ENCODE results near the gene SERINC4. TPM values are rescaled to one million over a fixed set of nuclear protein-coding genes. Genes with fewer than 3 reads are reported as not detected.

Gene SERINC4
- total and polyA plus RNA-seq, 2 of the 4 experiments (the other 2 are of a cell fraction), result under 0.01 to 0.09 TPM

GRCh38 chr15:43845421-43845820 lies 45.4 kb upstream of the SERINC4 start:
- no peak overlapping the region for H2BK20ac ChIP-seq (ENCODE audit: low read depth, low read length)
- H2BK5ac ChIP-seq (ENCODE audit: low read depth, low read length, poor library complexity, severe bottlenecking), result no peak overlapping the region
- no peak for TF ChIP-seq BHLHE40 (IDR thresholded peaks at IDR 0.05; ENCODE audit: low read depth, low read length)
- no peak for TF ChIP-seq CTCF (conservative IDR thresholded peaks at IDR 0.05; ENCODE audit: low read depth, low read length)
- TF ChIP-seq POLR2A (IDR thresholded peaks at IDR 0.05; ENCODE audit: low read depth, low read length), result no peak
- no peak for TF ChIP-seq CHD1 (IDR thresholded peaks at IDR 0.05; ENCODE audit: low read depth, low read length)
- no peak for TF ChIP-seq ELK1 (IDR thresholded peaks at IDR 0.05; ENCODE audit: borderline replicate concordance, low read depth, low read length)
- TF ChIP-seq MAZ (IDR thresholded peaks at IDR 0.05; ENCODE audit: borderline replicate concordance, low read depth, low read length), result no peak
- TF ChIP-seq RCOR1 (IDR thresholded peaks at IDR 0.05; ENCODE audit: insufficient replicate concordance, low read length), result no peak
- no peak for TF ChIP-seq RFX5 (IDR thresholded peaks at IDR 0.05; ENCODE audit: low read depth, low read length)
- H2BK15ac ChIP-seq (ENCODE audit: low read depth, low read length), result no peak overlapping the region
- no peak overlapping the region for H3K4me2 ChIP-seq (ENCODE audit: low read depth, low read length)
- no peaks in the 10 kb centered on the region for H4K20me1 ChIP-seq (ENCODE audit: insufficient read depth, low read length)
- in situ Hi-C loops (cut with MboI; ENCODE audit: low sequenced_read_pairs) (no loop called here), intact Hi-C loops (cut with micrococcal nuclease) (no loop called here), dilution Hi-C loops (cut with HindIII; ENCODE audit: low sequenced_read_pairs, unreplicated experiment) (no loop called here)
- H4K91ac ChIP-seq (ENCODE audit: insufficient read depth, low read depth, low read length), result no peak overlapping the region
- no peaks in the 10 kb centered on the region for H3K9me3 ChIP-seq (ENCODE audit: control insufficient read depth, insufficient read depth, low read length)
- H3K27me3 ChIP-seq (ENCODE audit: control insufficient read depth, insufficient read depth, low read length), result no peaks in the 10 kb centered on the region
- H2BK120ac ChIP-seq (ENCODE audit: low read depth, low read length), result no peak overlapping the region
- H3K79me1 ChIP-seq (ENCODE audit: low read depth in 1 of 2, low read length in 2 of 2), result peaks cover 0 to 4% of the 10 kb centered on the region in 2 experiments; a peak in 2 of 4 replicates
- ATAC-seq (ENCODE audit: low read depth), result peak; percentile 32; the same call in 1 of the 2 replicates
- H3K9me1 ChIP-seq (ENCODE audit: insufficient read depth, low read length), result 0 out of 2 replicates have a peak, but pooled peaks cover 3% of the 10 kb centered on the region
- H4K8ac ChIP-seq (ENCODE audit: low read depth in 2 of 2, low read length in 2 of 2), result no peak overlapping the region
- POLR2A ChIA-PET (ENCODE audit: unreplicated experiment), result no interaction called here
- H3K9ac ChIP-seq (ENCODE audit: low read depth, low read length), result no peak overlapping the region
- no peak overlapping the region for H2AFZ ChIP-seq (replicated peaks; ENCODE audit: low read length, poor library complexity)
- CTCF ChIA-PET, result no interaction called here
- no peak overlapping the region for H2AK5ac ChIP-seq (ENCODE audit: low read depth, low read length)
- no peak overlapping the region for H3K27ac ChIP-seq (ENCODE audit: insufficient read depth, low read length)
- H3K4me1 ChIP-seq (ENCODE audit: control insufficient read depth, insufficient read depth, low read length), result no peaks in the 10 kb centered on the region
- H3K18ac ChIP-seq (ENCODE audit: low read depth, low read length), result no peak overlapping the region
- H4K5ac ChIP-seq (ENCODE audit: low read depth, low read length), result no peak overlapping the region
- no peak overlapping the region for H3K4me3 ChIP-seq (ENCODE audit: insufficient read depth, low read depth, low read length)
- H2AK9ac ChIP-seq (replicated peaks; ENCODE audit: low read depth, low read length, poor library complexity), result no peak overlapping the region
- BruUV-seq (replicated peaks), result no TSS peak
- H3K36me3 ChIP-seq (ENCODE audit: control insufficient read depth, insufficient read depth, low read length), result peaks cover 7% of the 10 kb centered on the region
- H3K23ac ChIP-seq (ENCODE audit: low read depth, low read length), result no peak overlapping the region
- DNase-seq, result peak; percentile 24
- no peak overlapping the region for H3K56ac ChIP-seq (ENCODE audit: extremely low read depth, insufficient read depth, low read length)
- H3K4ac ChIP-seq (ENCODE audit: low read depth, low read length), result no peak overlapping the region
- H3K14ac ChIP-seq (replicated peaks; ENCODE audit: low read depth, low read length), result no peak overlapping the region

Measured in IMR-90 (cell line).